ENCODE data around the gene SENP7.

SENP7 gene

DNA sequence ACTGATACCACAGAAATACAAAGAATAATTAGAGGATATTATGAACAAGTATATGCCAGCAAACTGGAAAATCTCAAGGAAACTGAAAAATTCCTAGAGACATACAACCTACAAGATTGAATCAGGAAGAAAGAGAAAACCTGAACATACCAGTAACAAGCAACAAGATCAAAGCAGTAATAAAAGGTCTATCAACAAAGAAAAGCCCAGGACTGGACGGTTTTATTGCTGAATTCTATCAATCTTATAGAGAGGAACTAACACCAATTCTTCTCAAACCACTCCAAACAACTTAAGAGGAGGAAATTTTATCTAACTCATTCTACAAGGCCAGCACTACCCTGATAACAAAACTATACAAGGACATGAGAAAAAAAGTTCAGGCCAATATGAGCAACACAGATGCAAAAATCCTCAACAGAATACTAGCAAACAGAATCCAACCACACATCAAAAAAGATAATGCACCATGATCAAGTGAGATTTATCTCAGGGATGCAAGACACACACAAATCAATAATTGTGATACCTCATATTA, 121.5 kb downstream of the SENP7 start:
- no peak for TF ChIP-seq POU2F2 (IDR thresholded peaks at IDR 0.05; ENCODE audit: low read depth, low read length)
- TF ChIP-seq PAX5 (IDR thresholded peaks at IDR 0.05; ENCODE audit: insufficient read depth, low read length, severe bottlenecking): no peak
- no peak for FAIRE-seq
- DNase-seq (ENCODE audit: insufficient read length, low spot score): no peak

DNA sequence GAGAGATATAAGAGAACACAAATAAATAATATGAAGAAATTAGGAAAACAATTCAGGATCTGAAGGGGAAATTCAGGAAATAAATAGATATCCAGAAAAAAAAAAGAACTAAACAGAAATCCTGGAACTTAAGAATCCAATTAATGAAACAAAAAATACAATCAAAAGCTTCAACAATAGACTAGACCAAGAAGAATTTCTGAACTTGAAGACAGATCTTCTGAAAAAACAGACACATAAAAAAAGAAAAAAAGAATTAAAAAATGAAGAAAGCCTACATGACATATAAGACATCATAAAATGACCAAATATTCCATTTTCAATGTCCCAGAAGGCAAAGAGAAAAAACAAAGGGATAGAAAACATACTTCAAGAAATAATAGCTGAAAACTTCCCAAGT, 124.3 kb downstream of the SENP7 start:
- TF ChIP-seq SPI1 (IDR thresholded peaks at IDR 0.05; ENCODE audit: low read depth, low read length) (no peak), PAX5 (IDR thresholded peaks at IDR 0.05; ENCODE audit: insufficient read depth, low read length, severe bottlenecking) (no peak)
- DNase-seq (ENCODE audit: insufficient read length, low spot score) (no peak), FAIRE-seq (no peak)

DNA sequence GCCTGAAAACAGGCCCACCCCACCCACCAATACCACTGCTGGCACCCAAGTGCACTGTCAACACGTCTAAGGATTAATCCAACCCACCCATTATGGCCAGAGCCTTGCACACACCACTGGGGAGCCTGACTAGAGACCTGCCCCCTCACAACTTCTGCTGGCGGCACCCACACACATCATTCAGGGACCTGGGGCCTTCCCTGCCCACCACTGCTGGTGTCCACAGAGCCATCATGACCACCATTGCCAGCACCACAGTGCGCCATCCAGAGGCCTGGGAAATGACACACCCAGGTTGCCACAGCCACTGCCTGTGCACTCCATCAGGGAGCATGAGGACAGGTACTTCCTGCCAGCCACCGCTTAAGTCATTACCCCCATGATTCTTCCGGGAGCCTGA, 125.7 kb downstream of the SENP7 start:
- no peak for FAIRE-seq
- DNase-seq (ENCODE audit: insufficient read length, low spot score): no peak
- TF ChIP-seq POLR2AphosphoS5 (IDR thresholded peaks at IDR 0.05; ENCODE audit: low read depth, low read length): no peak
- TF ChIP-seq TAF1 (IDR thresholded peaks at IDR 0.05; ENCODE audit: low read depth, low read length): no peak

DNA sequence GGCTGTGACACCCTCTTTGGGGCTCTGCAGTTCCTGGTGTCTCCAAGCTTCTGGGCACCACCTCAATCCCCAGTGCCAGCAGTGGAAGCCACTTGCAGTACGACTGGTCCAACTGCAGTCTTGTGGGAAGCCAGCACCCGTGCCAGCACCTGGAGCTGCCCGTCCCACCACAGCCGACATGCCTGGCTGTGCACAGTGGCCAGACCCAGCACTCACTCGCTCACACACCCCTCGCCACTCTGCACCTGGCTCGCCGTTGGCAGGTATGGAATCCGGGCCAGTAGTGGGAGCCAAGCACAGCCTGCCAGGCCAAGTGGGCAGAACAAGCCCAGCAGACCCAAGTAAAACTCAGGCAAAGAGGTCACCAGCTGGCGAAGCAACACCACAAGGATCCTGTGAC, 128.6 kb downstream of the SENP7 start:
- FAIRE-seq (peak; percentile 20), DNase-seq (ENCODE audit: insufficient read length, low spot score) (no peak)
- no peak for TF ChIP-seq PAX5 (IDR thresholded peaks at IDR 0.05; ENCODE audit: insufficient read depth, low read length, severe bottlenecking)
- no peak for TF ChIP-seq SPI1 (IDR thresholded peaks at IDR 0.05; ENCODE audit: low read depth, low read length)
- no peak for TF ChIP-seq TAF1 (IDR thresholded peaks at IDR 0.05; ENCODE audit: low read depth, low read length)
- no peak for TF ChIP-seq POU2F2 (IDR thresholded peaks at IDR 0.05; ENCODE audit: low read depth, low read length)
- no peak for TF ChIP-seq POLR2A (IDR thresholded peaks at IDR 0.05; ENCODE audit: low read depth, low read length)
- TF ChIP-seq POLR2AphosphoS5 (IDR thresholded peaks at IDR 0.05; ENCODE audit: low read depth, low read length): no peak

DNA sequence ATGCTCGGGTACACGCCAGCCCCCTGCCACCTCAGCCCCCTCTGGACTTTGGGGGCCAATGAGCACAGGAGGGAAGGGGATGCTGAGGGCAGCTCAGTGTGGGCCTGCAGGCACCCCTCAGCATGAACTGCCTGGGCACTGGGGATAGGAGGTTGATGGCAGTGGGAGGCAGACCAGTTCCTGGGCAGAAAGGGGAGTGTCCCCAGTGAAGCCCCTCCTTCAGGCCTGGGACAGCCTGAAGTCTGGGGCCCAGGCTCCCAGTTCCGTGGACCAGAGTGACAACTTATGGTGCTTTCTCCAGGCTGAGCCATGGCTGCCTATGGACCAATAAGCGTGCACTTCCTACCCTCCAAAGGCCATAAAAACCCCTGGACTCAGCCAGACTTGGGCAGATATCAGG, 129.4 kb downstream of the SENP7 start:
- FAIRE-seq (no peak), DNase-seq (ENCODE audit: insufficient read length, low spot score) (no peak)
- no peak for TF ChIP-seq POU2F2 (IDR thresholded peaks at IDR 0.05; ENCODE audit: low read depth, low read length)
- no peak for TF ChIP-seq TAF1 (IDR thresholded peaks at IDR 0.05; ENCODE audit: low read depth, low read length)
- no peak for TF ChIP-seq POLR2AphosphoS5 (IDR thresholded peaks at IDR 0.05; ENCODE audit: low read depth, low read length)
- no peak for TF ChIP-seq PAX5 (IDR thresholded peaks at IDR 0.05; ENCODE audit: insufficient read depth, low read length, severe bottlenecking)
- no peak for TF ChIP-seq POLR2A (IDR thresholded peaks at IDR 0.05; ENCODE audit: low read depth, low read length)
- TF ChIP-seq SPI1 (IDR thresholded peaks at IDR 0.05; ENCODE audit: low read depth, low read length): no peak

DNA sequence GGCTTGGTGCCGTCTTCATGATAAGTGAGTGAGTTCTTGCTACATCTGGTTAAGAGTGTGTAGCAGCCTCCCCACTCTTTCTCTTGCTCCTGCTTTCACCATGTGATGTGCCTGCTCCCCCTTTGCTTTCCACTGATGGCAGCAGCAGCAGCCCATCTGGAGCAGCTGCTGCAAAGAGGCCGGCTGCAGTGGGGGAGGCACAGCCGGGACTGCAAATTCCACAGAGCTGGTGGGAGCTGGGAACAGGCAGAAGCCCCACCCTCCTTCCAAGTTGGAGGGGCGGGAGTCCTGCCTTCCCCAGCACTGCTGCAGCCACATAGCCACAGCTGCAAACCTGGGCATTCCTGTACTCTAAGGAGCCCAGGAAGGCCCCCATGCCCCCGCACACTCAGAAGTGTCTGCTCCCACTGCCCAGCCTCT, 129.8 kb downstream of the SENP7 start:
- FAIRE-seq (no peak), DNase-seq (ENCODE audit: insufficient read length, low spot score) (no peak)
- TF ChIP-seq TAF1 (IDR thresholded peaks at IDR 0.05; ENCODE audit: low read depth, low read length) (no peak), POLR2AphosphoS5 (IDR thresholded peaks at IDR 0.05; ENCODE audit: low read depth, low read length) (no peak), POLR2A (IDR thresholded peaks at IDR 0.05; ENCODE audit: low read depth, low read length) (no peak), SPI1 (IDR thresholded peaks at IDR 0.05; ENCODE audit: low read depth, low read length) (no peak)

DNA sequence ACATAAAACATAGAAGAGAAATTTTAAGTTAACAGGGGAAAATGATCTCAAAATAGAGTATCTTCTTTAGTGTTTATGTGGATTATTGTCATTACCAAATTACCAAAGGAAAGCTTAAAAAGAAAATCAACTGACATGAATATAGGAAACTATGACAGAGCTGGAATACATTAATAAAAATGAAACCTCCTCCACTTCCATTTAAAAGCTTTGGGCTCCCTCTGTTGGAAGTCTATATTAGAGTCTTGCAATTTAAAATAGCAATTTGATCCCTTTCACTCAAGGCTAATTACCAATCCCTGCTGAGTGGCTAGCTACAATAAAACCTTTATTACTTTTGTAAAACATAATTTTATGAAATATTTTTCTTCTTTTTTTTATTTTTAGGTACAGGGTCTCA, 131.2 kb downstream of the SENP7 start:
- no peak for DNase-seq (ENCODE audit: insufficient read length, low spot score)
- TF ChIP-seq PAX5 (IDR thresholded peaks at IDR 0.05; ENCODE audit: insufficient read depth, low read length, severe bottlenecking) (no peak), POLR2AphosphoS5 (IDR thresholded peaks at IDR 0.05; ENCODE audit: low read depth, low read length) (no peak), POU2F2 (IDR thresholded peaks at IDR 0.05; ENCODE audit: low read depth, low read length) (no peak), POLR2A (IDR thresholded peaks at IDR 0.05; ENCODE audit: low read depth, low read length) (no peak), SPI1 (IDR thresholded peaks at IDR 0.05; ENCODE audit: low read depth, low read length) (no peak), TAF1 (IDR thresholded peaks at IDR 0.05; ENCODE audit: low read depth, low read length) (no peak)

DNA sequence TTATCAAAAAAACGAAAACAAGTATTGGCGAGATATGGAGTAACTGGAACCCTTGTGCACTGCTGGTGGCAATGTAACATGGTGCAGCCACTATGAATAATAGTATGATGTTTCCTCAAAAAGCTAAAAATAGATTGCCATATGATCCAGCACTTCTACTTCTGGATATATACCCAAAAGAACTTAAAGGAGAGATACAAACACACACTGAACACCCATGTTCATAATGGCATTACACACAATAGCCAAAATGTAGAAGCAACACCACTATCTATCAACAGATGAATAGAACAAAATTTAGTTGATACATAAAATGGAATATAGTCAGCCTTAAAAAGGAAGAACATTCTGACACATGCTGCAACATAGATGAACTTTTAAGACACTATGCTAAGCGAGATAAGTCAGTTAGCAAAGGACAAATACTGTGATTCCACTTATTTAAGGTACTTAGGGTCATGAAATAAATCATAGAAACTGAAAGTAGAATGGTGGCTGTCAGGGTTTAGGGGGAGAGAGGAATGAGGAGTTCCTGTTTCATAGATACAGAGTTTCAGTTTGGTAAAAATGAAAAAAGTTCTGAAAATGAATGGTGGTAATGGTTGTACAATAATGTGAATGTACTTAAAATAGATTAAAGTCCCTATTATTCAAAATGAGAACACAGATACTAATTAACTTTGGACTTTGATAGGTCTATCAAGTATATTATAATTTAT, 133.2 kb downstream of the SENP7 start:
- FAIRE-seq: peak; percentile 75

More for the DNA sequence above, 131.2 kb downstream of the SENP7 start:
- FAIRE-seq: no peak

DNA sequence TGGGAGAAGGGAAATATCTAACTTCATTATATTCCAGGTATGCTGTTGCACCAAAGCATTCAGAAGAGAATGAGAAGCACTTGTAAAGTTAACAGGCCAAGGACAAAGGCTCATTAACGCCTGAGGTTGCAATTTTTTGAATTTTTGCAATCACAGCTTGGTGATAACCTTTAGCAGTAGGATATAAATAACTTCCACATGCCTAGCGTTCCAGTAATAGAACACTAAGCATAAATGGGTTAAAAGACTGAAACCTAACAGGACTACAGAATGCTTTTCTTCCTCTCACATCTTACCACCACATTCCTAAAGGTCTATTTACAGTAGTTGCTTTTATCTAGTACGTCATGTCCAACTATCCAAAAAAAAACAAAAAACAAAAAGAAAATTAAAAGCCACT, 135.2 kb downstream of the SENP7 start:
- FAIRE-seq: no peak
- DNase-seq (ENCODE audit: insufficient read length, low spot score): no peak
- TF ChIP-seq POLR2A (IDR thresholded peaks at IDR 0.05; ENCODE audit: low read depth, low read length): no peak
- TF ChIP-seq SPI1 (IDR thresholded peaks at IDR 0.05; ENCODE audit: low read depth, low read length): no peak
- no peak for TF ChIP-seq POU2F2 (IDR thresholded peaks at IDR 0.05; ENCODE audit: low read depth, low read length)
- no peak for TF ChIP-seq PAX5 (IDR thresholded peaks at IDR 0.05; ENCODE audit: insufficient read depth, low read length, severe bottlenecking)
- no peak for TF ChIP-seq TAF1 (IDR thresholded peaks at IDR 0.05; ENCODE audit: low read depth, low read length)
- TF ChIP-seq POLR2AphosphoS5 (IDR thresholded peaks at IDR 0.05; ENCODE audit: low read depth, low read length): no peak

More for the DNA sequence above, 133.2 kb downstream of the SENP7 start:
- TF ChIP-seq SPI1 (IDR thresholded peaks at IDR 0.05; ENCODE audit: low read depth, low read length) (peak; percentile 83), TAF1 (IDR thresholded peaks at IDR 0.05; ENCODE audit: low read depth, low read length) (no peak)
- no peak for DNase-seq (ENCODE audit: insufficient read length, low spot score)

DNA sequence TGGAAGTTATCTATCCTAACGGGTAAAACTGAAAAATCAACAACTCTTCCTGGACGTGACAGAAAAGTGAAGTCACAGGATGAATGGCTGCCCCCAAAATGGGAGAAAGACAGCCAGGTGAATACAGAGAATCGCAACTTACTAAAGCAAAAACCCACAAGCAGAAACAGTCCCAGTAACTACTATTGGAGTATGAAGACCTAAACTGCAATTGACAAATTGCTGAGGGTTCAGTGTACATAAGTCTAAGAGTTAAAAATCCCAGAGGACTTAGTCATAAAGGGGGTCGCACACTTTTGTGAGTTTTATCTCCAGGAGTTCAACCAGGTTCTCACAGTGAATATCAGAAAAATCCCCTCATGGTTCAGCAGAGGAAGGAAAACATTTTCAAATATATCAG, 135.8 kb downstream of the SENP7 start:
- no peak for FAIRE-seq
- TF ChIP-seq TAF1 (IDR thresholded peaks at IDR 0.05; ENCODE audit: low read depth, low read length) (no peak), PAX5 (IDR thresholded peaks at IDR 0.05; ENCODE audit: insufficient read depth, low read length, severe bottlenecking) (no peak), POLR2A (IDR thresholded peaks at IDR 0.05; ENCODE audit: low read depth, low read length) (no peak), SPI1 (IDR thresholded peaks at IDR 0.05; ENCODE audit: low read depth, low read length) (no peak), POLR2AphosphoS5 (IDR thresholded peaks at IDR 0.05; ENCODE audit: low read depth, low read length) (no peak), POU2F2 (IDR thresholded peaks at IDR 0.05; ENCODE audit: low read depth, low read length) (no peak)
- no peak for DNase-seq (ENCODE audit: insufficient read length, low spot score)
